GM18526 (cell line): ENCODE measurements around the gene SLC6A17.

Source experiments
- POLR2A ChIP-seq: IDR thresholded peaks from 3 replicates; pipeline ENCODE4 v1.6.1; 2011; ENCODE audit not compliant: insufficient read length; ENCODE audit errors: extremely low read depth

The SLC6A17 gene

DNA sequence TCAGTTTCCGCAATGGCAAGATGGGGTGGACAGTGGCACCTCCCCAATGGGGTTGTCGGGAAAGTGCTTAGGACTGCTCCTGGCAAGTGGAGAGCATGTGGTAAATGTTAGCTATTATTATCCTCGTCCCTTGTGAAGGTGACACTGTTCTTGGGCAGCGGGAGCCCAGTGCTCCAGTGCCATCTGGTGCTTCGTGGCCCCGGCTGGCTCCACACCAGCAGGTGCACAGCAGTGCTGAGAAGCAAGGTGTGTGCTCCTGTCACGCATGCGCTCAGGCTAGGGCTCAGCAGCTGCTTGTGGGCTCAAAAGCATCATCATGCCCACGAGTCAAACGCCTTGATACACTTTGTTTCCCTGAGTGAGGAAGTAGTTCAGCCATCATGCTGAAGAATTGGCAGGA, 34.9 kb downstream of the SLC6A17 start:
- no peak for TF ChIP-seq POLR2A

DNA sequence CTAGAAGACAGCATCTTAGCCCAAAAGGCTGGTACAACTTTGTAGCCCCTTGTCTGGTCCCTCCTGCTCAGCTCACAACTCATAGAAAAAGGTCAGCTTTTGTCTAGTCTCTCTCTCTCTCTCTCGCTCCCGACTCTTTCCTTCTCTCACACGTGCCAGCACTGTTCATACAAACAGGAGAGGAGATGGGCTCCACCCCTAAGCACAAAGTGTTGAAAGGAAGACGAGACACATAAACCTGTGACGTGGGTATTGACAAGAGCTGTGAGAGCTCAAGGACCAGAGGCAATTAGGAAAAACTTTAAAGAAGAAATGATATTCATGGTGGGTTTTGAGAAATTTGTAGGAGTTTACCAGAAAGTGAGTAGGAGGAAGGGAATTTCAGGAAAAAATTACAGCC, 36.3 kb downstream of the SLC6A17 start:
- no peak for TF ChIP-seq POLR2A

DNA sequence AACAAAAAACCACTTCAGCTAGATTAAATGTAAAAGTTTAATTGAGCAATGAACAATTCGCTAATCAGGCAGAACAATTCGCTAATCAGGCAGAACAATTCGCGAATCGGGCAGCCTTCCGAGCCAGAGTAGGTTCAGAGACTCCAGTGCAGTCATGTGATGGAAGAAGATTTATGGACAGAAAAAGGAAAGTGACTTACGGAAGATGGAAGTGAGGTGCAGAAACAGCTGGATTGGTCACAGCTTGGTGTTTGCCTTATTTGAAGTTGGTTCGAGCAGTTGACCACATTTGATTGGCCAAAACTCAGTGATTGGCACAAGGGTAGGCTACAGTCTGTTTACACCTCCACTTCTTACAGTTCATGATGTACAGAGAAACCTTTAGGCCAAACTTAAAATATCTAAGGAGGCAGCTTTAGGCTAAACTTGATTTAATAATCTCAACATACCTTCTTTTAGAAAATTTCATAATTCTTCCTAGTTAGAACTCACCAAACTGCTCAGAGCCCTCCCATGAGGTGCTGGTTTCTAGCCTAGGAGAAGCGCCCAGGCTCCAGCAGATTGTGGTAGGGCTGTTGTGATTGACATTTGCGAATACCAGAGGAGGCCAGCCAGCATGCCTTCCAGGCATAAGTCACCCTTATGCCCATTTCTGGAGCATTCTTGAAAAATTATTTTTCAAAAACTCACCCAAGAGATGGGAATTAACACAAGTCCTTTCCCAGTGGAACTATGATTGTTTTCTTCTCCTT, 37.0 kb downstream of the SLC6A17 start:
- TF ChIP-seq POLR2A, result no peak

DNA sequence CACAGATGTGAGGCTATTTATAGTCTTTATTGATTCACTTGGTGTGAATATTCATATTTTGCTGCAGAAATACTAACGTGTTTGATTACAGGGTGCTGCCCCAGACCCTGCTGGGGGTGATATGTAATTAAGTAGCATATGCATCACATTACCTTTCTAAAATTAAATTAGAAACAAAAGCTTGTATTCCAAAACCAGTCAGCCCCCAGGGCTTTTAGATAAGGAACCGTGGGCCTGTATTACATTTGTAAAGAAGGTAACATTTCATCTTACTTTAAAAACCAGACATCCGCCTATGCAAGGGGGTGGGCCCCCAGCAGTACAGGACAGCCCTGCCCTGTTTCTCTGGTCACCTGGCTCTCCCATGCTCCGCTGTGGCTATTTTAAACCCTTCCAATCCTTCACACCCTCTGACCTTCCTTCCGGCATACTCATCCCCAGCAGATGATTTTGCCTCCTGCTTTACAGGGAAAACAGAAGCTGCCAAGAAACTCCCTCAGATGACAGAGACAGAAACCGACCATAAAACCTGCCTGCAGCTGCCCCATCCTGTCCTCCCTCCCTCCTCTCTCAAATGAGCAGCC, 37.8 kb downstream of the SLC6A17 start:
- TF ChIP-seq POLR2A, result no peak

DNA sequence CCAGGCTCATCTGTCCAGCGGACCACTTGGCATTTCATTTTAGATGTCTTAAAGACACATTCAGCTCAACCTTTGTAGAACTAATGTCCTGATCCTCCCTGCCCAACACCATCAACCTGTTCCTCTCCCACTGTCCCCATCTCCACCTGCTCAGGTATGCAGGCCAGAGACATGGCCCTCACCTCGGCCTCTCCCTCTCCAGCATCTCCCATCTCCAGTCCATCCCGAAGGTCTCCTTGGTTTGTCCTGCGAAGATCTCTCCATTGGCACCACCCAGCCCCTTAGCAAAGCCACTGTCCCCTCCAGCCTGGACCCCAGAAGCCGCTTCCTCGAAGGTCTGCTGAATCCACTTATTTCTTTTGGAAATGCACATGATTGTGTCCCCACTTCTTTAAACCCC, 38.9 kb downstream of the SLC6A17 start:
- no peak for TF ChIP-seq POLR2A

DNA sequence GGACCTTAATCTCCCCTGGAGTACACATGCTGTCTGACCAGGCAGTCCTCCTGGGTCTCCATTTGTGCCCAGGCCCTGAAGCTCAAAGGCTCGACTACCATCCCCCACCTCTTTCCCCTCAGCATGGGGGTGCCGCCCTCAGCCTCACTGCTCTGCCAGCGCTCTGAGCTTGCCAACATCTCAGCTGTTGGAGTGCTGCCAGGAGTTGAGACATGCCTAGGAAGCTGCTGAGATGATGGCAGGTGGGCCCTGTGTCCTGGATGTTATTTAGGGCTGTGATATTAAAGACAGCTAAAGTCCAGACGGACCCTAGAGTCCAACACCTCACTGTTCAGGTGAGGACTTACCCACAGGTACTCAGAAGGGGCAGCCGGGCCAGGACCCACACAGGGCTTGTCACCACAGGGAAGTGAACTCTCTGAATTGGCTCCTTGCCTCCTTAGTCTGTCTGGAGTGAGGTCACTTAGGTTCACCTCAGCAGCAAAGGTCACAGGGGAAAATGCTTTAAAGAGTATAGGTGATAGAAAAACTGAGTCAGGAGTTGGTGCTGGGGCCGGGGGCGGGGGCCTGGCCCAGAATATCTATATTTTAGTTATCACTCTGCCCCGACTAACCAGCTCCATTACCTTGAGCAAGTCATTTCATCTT, 40.1 kb downstream of the SLC6A17 start:
- TF ChIP-seq POLR2A, result no peak

DNA sequence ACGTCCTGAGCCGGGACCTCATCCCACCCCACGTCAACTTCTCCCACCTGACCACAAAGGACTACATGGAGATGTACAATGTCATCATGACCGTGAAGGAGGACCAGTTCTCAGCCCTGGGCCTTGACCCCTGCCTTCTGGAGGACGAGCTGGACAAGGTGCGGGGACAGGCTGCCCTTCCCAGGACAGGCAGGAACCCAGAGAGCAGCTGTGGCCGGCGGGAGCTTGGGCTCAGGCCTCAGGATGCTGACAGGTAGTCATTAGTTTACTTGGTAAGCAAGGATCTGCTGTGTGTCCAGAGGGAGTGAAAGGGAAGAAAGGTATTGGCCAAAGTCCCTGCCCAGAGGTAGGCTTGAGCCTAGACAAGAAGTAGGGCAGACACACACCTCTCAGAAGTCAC, 42.2 kb downstream of the SLC6A17 start:
- no peak for TF ChIP-seq POLR2A

DNA sequence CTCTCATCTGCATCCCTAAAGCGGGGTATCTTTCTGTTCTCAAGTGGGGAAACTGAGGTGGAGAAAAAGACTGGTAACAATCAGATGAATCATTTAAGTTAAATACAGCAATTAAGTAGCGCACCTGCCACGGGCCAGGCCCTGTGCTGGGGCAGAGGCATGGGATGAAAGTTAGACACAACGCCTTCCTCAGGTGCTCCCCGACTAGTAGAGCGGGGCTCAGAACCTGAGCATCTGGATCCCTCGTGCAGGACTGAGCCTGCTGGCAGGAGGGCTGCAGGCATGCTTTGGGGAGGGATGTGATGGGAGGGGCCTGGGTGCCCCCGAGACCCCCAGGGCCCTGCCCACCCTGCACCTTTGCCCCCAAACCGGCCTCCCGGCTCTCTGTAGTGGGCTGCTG, 44.9 kb downstream of the SLC6A17 start:
- TF ChIP-seq POLR2A, result no peak

DNA sequence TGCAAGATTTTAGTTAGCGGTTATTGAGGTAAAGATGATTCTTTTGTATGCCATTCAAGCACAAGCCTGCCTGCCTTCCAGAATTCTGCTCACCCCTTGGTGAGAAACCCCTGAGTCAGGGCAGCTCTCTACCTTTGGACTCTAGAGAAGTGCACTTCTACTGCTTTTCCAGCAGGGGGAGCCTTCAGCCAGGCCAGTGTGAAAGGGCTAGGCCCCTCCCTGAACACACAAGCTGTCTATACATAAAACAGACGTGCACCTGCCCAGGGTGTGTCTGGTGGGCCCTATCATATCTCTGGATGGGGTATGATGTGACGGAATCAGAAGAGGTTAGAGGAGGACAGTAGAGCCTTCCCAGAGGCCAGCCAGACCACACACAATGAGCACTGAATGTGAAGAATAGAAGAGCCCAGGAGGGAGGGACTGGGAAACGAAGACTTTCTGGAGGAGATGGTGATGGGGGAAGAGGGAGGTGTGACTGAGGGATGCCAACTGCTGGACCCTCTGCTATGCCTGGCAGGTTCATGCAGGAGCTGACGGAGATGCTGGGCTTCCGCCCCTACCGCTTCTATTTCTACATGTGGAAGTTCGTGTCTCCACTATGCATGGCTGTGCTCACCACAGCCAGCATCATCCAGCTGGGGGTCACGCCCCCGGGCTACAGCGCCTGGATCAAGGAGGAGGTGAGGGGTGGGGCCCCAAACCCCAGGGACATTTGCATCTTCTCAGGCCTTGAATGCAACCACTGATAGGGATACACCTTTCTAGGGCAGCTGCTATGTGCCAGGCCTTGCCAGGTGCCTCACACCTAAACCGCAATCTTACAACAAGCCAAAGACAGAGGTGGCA, 46.8 kb downstream of the SLC6A17 start:
- no peak for TF ChIP-seq POLR2A

DNA sequence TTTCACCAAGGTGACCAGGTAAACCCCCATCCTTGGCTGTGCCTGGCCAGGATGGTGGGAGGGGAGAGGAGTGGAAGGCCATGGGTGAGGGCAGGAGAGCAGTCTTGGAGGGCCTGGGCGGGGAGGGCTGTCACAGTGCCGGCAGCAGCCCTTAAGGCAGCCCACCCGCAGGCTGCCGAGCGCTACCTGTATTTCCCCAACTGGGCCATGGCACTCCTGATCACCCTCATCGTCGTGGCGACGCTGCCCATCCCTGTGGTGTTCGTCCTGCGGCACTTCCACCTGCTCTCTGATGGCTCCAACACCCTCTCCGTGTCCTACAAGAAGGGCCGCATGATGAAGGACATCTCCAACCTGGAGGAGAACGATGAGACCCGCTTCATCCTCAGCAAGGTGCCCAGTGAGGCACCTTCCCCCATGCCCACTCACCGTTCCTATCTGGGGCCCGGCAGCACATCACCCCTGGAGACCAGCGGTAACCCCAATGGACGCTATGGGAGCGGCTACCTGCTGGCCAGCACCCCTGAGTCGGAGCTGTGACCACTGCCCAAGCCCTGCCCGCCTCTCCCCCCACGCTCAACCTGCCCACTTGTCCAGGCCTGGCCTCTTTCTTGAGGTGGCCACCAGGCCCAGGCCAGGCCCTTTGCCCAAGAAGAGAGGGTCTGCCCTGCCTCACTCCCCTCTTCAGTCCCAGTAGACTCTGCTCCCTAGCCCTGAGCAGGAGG, 47.8 kb downstream of the SLC6A17 start:
- TF ChIP-seq POLR2A, result no peak

DNA sequence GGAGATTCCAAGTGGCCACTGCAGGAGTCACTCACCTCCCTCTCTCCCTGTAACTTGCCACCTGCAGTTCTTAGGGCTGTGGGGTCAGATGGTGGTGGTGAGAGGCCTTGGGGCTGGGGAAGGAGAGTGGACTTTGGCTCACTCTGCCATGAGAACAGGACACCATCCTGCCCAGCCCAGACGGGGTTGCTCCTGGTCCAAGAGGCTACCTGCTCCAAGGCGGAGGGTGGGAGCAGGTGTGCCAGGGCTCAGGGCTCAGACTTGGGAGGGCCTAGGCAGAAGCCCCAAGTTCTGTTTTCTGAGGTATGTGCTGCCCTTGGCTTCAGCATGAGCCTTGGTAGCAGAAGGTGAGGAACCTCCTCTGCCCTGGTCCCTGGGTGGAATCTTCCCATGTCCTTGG, 48.5 kb downstream of the SLC6A17 start:
- TF ChIP-seq POLR2A, result no peak

DNA sequence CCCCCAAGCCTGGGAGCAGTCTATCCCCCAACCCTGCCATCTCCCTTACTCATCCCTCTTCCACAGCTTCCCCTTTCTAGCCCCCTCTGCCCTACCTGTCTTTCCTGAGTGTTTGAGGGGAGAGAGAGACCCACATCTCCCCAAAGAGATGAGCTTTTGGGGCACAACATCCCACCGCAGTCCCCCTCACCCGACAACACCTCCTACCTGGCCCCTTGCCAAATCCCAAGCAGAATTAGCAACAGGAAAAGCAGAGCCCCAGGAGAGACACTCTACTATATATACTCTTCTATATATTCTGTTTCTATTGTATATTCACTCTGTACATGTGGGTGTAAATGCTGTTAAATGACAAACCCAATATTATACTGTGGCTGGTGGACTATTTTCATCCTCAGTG, 49.9 kb downstream of the SLC6A17 start:
- TF ChIP-seq POLR2A, result no peak

DNA sequence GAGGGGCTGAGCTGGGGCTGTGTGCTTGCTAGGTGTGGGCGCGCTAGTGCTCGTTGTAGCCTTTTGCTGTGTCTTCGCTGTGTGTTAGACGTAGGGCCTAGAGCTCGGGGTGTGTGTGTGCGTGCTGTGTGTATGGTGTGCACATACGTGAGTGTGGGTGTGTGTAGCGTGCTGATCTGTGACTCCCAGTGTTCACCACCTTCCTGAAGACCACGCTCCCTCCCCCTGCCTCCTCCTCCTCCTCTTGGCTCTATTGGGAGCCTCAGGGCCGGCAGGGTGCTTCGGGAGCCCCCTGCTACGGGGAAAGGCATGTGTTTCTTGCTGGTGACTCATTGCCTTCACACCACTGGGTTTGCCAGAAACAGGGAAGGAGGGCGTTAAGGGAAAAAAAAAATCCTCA, 50.4 kb downstream of the SLC6A17 start:
- no peak for TF ChIP-seq POLR2A

DNA sequence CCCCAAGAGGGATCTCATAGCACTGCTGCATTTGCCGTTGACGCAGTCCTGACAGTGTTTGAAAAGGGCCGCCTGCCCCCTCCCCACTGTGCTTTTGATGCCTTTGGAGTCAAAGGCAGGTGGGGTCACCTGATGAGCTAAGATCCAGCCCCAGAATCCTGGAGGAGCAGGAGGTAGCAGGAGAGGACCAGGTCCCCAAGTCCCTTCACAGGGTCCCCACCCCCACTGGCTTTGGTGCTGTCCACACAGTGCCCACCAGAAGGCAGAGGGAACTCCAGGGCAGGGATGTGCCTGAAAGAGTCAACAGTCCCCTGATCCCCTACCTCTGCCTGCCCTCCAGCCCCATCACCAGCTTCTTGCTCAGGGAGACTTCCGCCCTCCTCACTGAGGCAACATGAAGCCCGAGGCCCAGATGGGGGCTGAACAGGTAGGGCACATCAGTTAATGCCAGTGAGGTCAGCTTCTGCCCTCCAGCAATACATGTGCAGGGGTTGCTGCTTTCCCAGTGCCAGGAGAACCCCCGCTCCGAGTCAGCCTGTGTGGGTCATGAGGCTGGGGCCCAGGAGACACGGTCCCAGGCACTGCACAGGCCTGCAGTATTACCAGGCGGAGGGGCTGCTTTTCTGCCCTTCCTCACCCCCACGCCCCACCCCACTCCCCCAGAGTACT, 51.0 kb downstream of the SLC6A17 start:
- no peak for TF ChIP-seq POLR2A
